A549 (cell line): Measurements from ENCODE around the gene CD163L1. TPM values are rescaled to one million over a fixed set of nuclear protein-coding genes. Genes with fewer than 3 reads are reported as not detected.
A peak's percentile ranks its signal among the peaks of the same experiment; 100 is the strongest.
"Not testable (repeated sequence)": the region's sequence is repeated elsewhere in the genome, so short reads cannot be mapped to it uniquely, and the experiment has no call there.

Source experiments
- ATAC-seq, 2 experiments: fragments of 200-7000 bp in 1 of 2; fragments of >200 bp in 1 of 2; cut with Nextera tagmentation in 1 of 2; cut with Tn5 transposase in 1 of 2; 3 replicates each; pipeline versions ENCODE4 v1.8.0 to v1.9.1; 2018 to 2020; ENCODE audit warnings: mild to moderate bottlenecking in 1 of 2, moderate library complexity in 1 of 2
- CTCF ChIA-PET: fragments of 300-600 bp; sonication (Branson Sonifier 250); formaldehyde crosslinking; extraction: SDS; loops from one replicate; lab custom pipeline; 2021; ENCODE audit warnings: antibody characterized with exemption, inconsistent platforms; lab: Yijun Ruan, JAX
- POLR2A ChIA-PET: fragments of 350-600 bp; formaldehyde crosslinking; extraction: SDS; loops from one replicate; lab custom pipeline; 2021; ENCODE audit warnings: antibody characterized with exemption, inconsistent platforms; lab: Yijun Ruan, JAX
- DNase-seq, 2 experiments: peaks; one replicate each; pipeline versions ENCODE4 v3.0.0 to v3.0.0-alpha.2; 2011 to 2016; ENCODE audit warnings: low read depth in 1 of 2, low spot score in 1 of 2
- FAIRE-seq: peaks from 2 replicates; lab custom pipeline; 2011; peaks lifted over from hg19 to GRCh38; lab: Jason Lieb, UNC
- H3K27ac ChIP-seq, 2 experiments: fragments of >200 bp; sonication (Bioruptor Twin); formaldehyde crosslinking; 3 replicates each; pipeline ENCODE4 v1.5.1; 2016 to 2017
- H3K4me1 ChIP-seq: fragments of >200 bp; sonication (Bioruptor Twin); formaldehyde crosslinking; 3 replicates; pipeline ENCODE4 v1.6.1; 2016
- H3K4me2 ChIP-seq: fragments of >200 bp; sonication (Bioruptor Twin); formaldehyde crosslinking; 3 replicates; pipeline ENCODE4 v1.6.1; 2016
- H3K4me3 ChIP-seq: fragments of >200 bp; sonication (Bioruptor Twin); formaldehyde crosslinking; 3 replicates; pipeline ENCODE4 v1.5.1; 2016
- H3K9me3 ChIP-seq: fragments of >200 bp; sonication (Bioruptor Twin); formaldehyde crosslinking; 3 replicates; pipeline ENCODE4 v1.6.1; 2016
- BCL3 ChIP-seq: fragments of >200 bp; sonication (Bioruptor Twin); formaldehyde crosslinking; IDR thresholded peaks from 3 replicates; pipeline ENCODE4 v1.6.1; 2016
- BHLHE40 ChIP-seq: IDR thresholded peaks from 2 replicates; pipeline ENCODE4 v1.6.1; 2012; ENCODE audit warnings: low read depth, low read length, inconsistent platforms
- CBX8 ChIP-seq: fragments of 200-600 bp; sonication (generic); IDR thresholded peaks from 2 replicates; pipeline ENCODE4 v1.6.1; 2016
- CEBPB ChIP-seq, 2 experiments: fragments of >200 bp in 1 of 2; sonication (Bioruptor Twin) in 1 of 2; formaldehyde crosslinking in 1 of 2; IDR thresholded peaks; 2 replicates each; pipeline ENCODE4 v1.6.1; 2012 to 2016
- CHD4 ChIP-seq: fragments of 200-600 bp; sonication (generic); IDR thresholded peaks from 2 replicates; pipeline ENCODE4 v1.6.1; 2016; ENCODE audit warnings: antibody characterized with exemption, mild to moderate bottlenecking, borderline replicate concordance
- EP300 ChIP-seq, 2 experiments: fragments of >200 bp; sonication (Bioruptor Twin); formaldehyde crosslinking; IDR thresholded peaks; 2 replicates in 1 of 2; 3 replicates in 1 of 2; pipeline ENCODE4 v1.6.1; 2016 to 2017
- FOSB ChIP-seq: fragments of 250-450 bp; sonication (Bioruptor Pico); IDR thresholded peaks from 2 replicates; pipeline ENCODE4 v1.5.0; 2020; ENCODE audit warnings: mild to moderate bottlenecking, moderate library complexity
- FOSL2 ChIP-seq, 2 experiments: fragments of 450-650 bp in 1 of 2; fragments of >200 bp in 1 of 2; sonication (Bioruptor Twin) in 1 of 2; formaldehyde crosslinking; IDR thresholded peaks; 2 replicates each; pipeline versions ENCODE4 v1.5.0 to v1.6.1; 2016 to 2020; ENCODE audit warnings: mild to moderate bottlenecking in 1 of 2, moderate library complexity in 1 of 2
- HMGXB4 ChIP-seq: fragments of 250-450 bp; sonication (Bioruptor Pico); IDR thresholded peaks from 2 replicates; pipeline ENCODE4 v1.5.0; 2021; ENCODE audit warnings: mild to moderate bottlenecking, moderate library complexity, borderline replicate concordance
- JUN ChIP-seq, 2 experiments: fragments of >200 bp; sonication (Bioruptor Twin); formaldehyde crosslinking; IDR thresholded peaks; 2 replicates in 1 of 2; 3 replicates in 1 of 2; pipeline ENCODE4 v1.6.1; 2016 to 2017
- JUNB ChIP-seq: fragments of >200 bp; sonication (Bioruptor Twin); formaldehyde crosslinking; IDR thresholded peaks from 2 replicates; pipeline ENCODE4 v1.6.1; 2016
- KDM5A ChIP-seq: fragments of 200-600 bp; sonication (generic); IDR thresholded peaks from 2 replicates; pipeline ENCODE4 v1.6.1; 2016; ENCODE audit warnings: antibody characterized with exemption, mild to moderate bottlenecking
- MAZ ChIP-seq: fragments of 150-350 bp; IDR thresholded peaks from 2 replicates; pipeline ENCODE4 v1.6.1; 2014; ENCODE audit warnings: antibody characterized with exemption, low read depth, low read length, borderline replicate concordance
- MYC ChIP-seq: IDR thresholded peaks from 2 replicates; pipeline ENCODE4 v1.6.1; 2012; ENCODE audit warnings: mild to moderate bottlenecking, inconsistent platforms, low read length, improper control_type of control experiment, borderline replicate concordance
- PHF8 ChIP-seq: fragments of 200-600 bp; sonication (generic); IDR thresholded peaks from 2 replicates; pipeline ENCODE4 v1.6.1; 2016; ENCODE audit warnings: low read depth, mild to moderate bottlenecking, antibody characterized with exemption, moderate library complexity, borderline replicate concordance
- POLR2AphosphoS2 ChIP-seq: conservative IDR thresholded peaks from 2 replicates; pipeline ENCODE4 v1.6.1; 2012; ENCODE audit warnings: low read length, improper control_type of control experiment, inconsistent platforms
- RAD21 ChIP-seq, 2 experiments: fragments of >200 bp in 1 of 2; sonication (Bioruptor Twin) in 1 of 2; formaldehyde crosslinking in 1 of 2; IDR thresholded peaks in 1 of 2; conservative IDR thresholded peaks in 1 of 2; 2 replicates in 1 of 2; 3 replicates in 1 of 2; pipeline ENCODE4 v1.6.1; 2012 to 2018; ENCODE audit warnings: inconsistent platforms in 1 of 2
- RFX5 ChIP-seq: fragments of 450-650 bp; IDR thresholded peaks from 2 replicates; pipeline ENCODE4 v1.7.1; 2014; ENCODE audit warnings: antibody characterized with exemption, mild to moderate bottlenecking, moderate library complexity
- SMC3 ChIP-seq: fragments of >200 bp; sonication (Bioruptor Twin); formaldehyde crosslinking; IDR thresholded peaks from 3 replicates; pipeline ENCODE4 v1.6.1; 2018; ENCODE audit warnings: inconsistent platforms
- ZC3H11A ChIP-seq: fragments of 450-650 bp; IDR thresholded peaks from 2 replicates; pipeline ENCODE4 v1.6.1; 2014; ENCODE audit warnings: antibody characterized with exemption, mild to moderate bottlenecking
- ZFP36 ChIP-seq: fragments of 450-650 bp; IDR thresholded peaks from 2 replicates; pipeline ENCODE4 v1.6.1; 2014; ENCODE audit warnings: borderline replicate concordance; ENCODE audit not compliant: partially characterized antibody
- ZNF302 ChIP-seq: fragments of 250-450 bp; sonication (Bioruptor Pico); IDR thresholded peaks from 2 replicates; pipeline ENCODE4 v1.9.0; 2021; ENCODE audit warnings: inconsistent platforms, mild to moderate bottlenecking, moderate library complexity
- WGBS: methylation state at CpG from one replicate; pipeline ENCODE4 v1.1.6; 2017; ENCODE audit errors: missing lambda C conversion rate; 5-methylcytosine and 5-hydroxymethylcytosine counted together
- polyA plus RNA-seq, 4 experiments: library from polyadenylated mRNA; depleted of rRNA in 3 of 4; stranded (reverse); fragments of >200 nt; fragmentation: RNase III in 1 of 4; extraction: RNeasy Plus Mini Kit Qiagen cat#74134 plus additional on column Dnase treatment in 1 of 4; gene quantifications; 2 replicates in 3 of 4; 3 replicates in 1 of 4; pipeline ENCODE4 v1.2.3, GENCODE V29; 2011 to 2017
- TF ChIP-seq, protein P1 (sequence below): fragments of 450-650 bp; IDR thresholded peaks from 2 replicates; pipeline ENCODE4 v1.6.1; 2014; ENCODE audit warnings: antibody characterized with exemption

CD163L1 gene
- polyA plus RNA-seq, 2 of the 4 experiments (the other 2 are of a cell fraction) = 0.22 to 0.44 TPM

GRCh38 chr12:7339675-7340074 is 104.3 kb downstream of the CD163L1 start (continued):
- TF ChIP-seq, protein P1, sequence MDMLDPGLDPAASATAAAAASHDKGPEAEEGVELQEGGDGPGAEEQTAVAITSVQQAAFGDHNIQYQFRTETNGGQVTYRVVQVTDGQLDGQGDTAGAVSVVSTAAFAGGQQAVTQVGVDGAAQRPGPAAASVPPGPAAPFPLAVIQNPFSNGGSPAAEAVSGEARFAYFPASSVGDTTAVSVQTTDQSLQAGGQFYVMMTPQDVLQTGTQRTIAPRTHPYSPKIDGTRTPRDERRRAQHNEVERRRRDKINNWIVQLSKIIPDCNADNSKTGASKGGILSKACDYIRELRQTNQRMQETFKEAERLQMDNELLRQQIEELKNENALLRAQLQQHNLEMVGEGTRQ = no peak
- no peak for TF ChIP-seq MYC
- TF ChIP-seq BCL3 = no peak

GRCh38 chr12:7337790-7338189 is 106.2 kb downstream of the CD163L1 start:
- H3K4me1 ChIP-seq, H3K4me3 ChIP-seq, DNase-seq, FAIRE-seq, POLR2A ChIA-PET, H3K27ac ChIP-seq, ATAC-seq, H3K9me3 ChIP-seq, H3K4me2 ChIP-seq, CTCF ChIA-PET: not testable (repeated sequence)
- 37% methylated on average over 5 of the region's 5 CpGs for WGBS

- H3K27ac ChIP-seq = no peak overlapping the region
- ATAC-seq (no peak), DNase-seq (peak in 1 of 2 experiments; percentile 7), FAIRE-seq (no peak)
- TF ChIP-seq ZFP36 (no peak), RFX5 (no peak), RAD21 (conservative IDR thresholded peaks at IDR 0.05 in 1 of 2, IDR thresholded peaks at IDR 0.05 in 1 of 2) (no peak), CEBPB (IDR thresholded peaks at IDR 0.05) (no peak), EP300 (IDR thresholded peaks at IDR 0.05) (no peak), BHLHE40 (no peak), FOSB (CRISPR knock-in tag) (no peak), MAZ (no peak), FOSL2 (IDR thresholded peaks at IDR 0.05) (no peak), FOSL2 (CRISPR knock-in tag; IDR thresholded peaks at IDR 0.05) (no peak), CHD4 (no peak), CBX8 (no peak), ZC3H11A (no peak), JUNB (no peak), JUN (IDR thresholded peaks at IDR 0.05) (no peak), SMC3 (no peak), ZNF302 (CRISPR knock-in tag) (no peak), PHF8 (no peak), HMGXB4 (CRISPR knock-in tag) (no peak), KDM5A (no peak), POLR2AphosphoS2 (no peak)
- no peaks in the 10 kb centered on the region for H3K9me3 ChIP-seq
- CTCF ChIA-PET = no interaction called here
- no peaks in the 10 kb centered on the region for H3K4me1 ChIP-seq
- no peak overlapping the region for H3K4me3 ChIP-seq
- POLR2A ChIA-PET = no interaction called here
- WGBS = 27% methylated on average over 7 of the region's 7 CpGs
- H3K4me2 ChIP-seq = no peak overlapping the region
Measured at GRCh38 chr12:7327918-7328317, 116.0 kb downstream of the CD163L1 start.
